ENCODE data around the gene USP15.

GRCh38 chr12:62270384-62270783 lies 10.2 kb downstream of the USP15 start:
- no peak for TF ChIP-seq CTCF (IDR thresholded peaks at IDR 0.05; ENCODE audit: insufficient read depth, low read length)
- no peak for TF ChIP-seq POLR2AphosphoS5 (IDR thresholded peaks at IDR 0.05; ENCODE audit: low read depth)
- no peak for TF ChIP-seq SPI1 (IDR thresholded peaks at IDR 0.05; ENCODE audit: borderline replicate concordance, low read depth)
- no peak for TF ChIP-seq GABPA (IDR thresholded peaks at IDR 0.05; ENCODE audit: low read depth)

Data from HL-60 (cell line).